Measurements from ENCODE around the gene AFAP1.
A peak's percentile ranks its signal among the peaks of the same experiment; 100 is the strongest.

The AFAP1 gene

GRCh38 chr4:7774301-7775294 is 165.1 kb downstream of the AFAP1 start:
- no peak for DNase-seq (ENCODE audit: low read depth in 1 of 2, low spot score in 1 of 2)

- DNase-seq (ENCODE audit: low read depth in 1 of 2, low spot score in 1 of 2) = no peak
Measured at GRCh38 chr4:7773401-7774180, 166.1 kb downstream of the AFAP1 start.

- no peak for DNase-seq (ENCODE audit: low read depth in 1 of 2, low spot score in 1 of 2)
Measured at GRCh38 chr4:7772711-7773385, 166.8 kb downstream of the AFAP1 start.

- no peak for DNase-seq (ENCODE audit: low read depth in 1 of 2, low spot score in 1 of 2)
Measured at GRCh38 chr4:7771541-7772507, 167.8 kb downstream of the AFAP1 start.

- DNase-seq (ENCODE audit: low read depth in 1 of 2, low spot score in 1 of 2) = peak in 1 of 2 donors; percentile 43
Measured at GRCh38 chr4:7771056-7771455, 168.6 kb downstream of the AFAP1 start.

DNA sequence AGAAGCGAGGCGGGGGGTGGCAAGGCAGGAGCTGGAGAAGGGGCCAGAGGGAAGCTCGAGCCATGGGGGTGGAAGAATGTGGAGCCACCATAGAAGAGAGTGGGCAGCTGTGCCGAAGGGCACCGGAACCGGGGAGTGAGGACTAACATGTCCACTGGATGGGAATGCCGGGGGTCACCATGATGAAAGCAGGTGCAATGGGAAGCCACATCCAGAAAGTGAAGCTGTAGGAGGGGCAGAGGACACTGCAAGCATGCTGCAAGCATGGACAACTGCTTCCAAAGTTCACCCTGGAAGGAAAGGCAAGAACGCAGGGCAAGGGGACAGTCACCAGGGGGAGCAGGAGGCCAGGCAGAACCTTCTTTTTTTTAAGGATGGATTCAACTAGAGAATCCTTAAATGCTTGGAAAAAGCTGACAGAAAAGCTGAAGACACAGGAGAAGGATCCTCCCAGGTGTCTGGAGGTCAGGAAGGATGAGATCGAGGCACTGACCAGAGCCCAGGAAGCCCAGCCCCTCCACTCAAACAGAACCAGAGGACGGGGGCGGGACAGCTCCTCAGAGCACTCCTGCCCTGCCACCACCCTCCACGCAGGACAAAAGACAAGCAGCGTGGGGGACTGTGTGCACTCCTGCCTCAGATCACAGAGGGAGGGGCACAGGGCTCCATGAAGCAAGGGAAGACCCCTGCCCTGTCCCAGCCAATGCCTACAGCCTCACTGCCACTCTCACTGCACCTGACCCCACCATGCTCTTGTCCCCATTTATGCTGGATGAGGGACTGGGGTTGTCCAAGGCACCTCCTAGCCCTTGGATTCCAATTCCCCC is 169.2 kb downstream of the AFAP1 start:
- DNase-seq (ENCODE audit: low read depth in 1 of 2, low spot score in 1 of 2) = no peak

- no peak for DNase-seq (ENCODE audit: low read depth in 1 of 2, low spot score in 1 of 2)
Measured at GRCh38 chr4:7769396-7770223, 170.1 kb downstream of the AFAP1 start.

- DNase-seq (ENCODE audit: low read depth in 1 of 2, low spot score in 1 of 2) = no peak
Measured at GRCh38 chr4:7768736-7769135, 170.9 kb downstream of the AFAP1 start.

- DNase-seq (ENCODE audit: low read depth in 1 of 2, low spot score in 1 of 2) = no peak
Measured at GRCh38 chr4:7767966-7768365, 171.7 kb downstream of the AFAP1 start.

GRCh38 chr4:7767526-7767925 is 172.1 kb downstream of the AFAP1 start:
- DNase-seq (ENCODE audit: low read depth in 1 of 2, low spot score in 1 of 2) = no peak

DNA sequence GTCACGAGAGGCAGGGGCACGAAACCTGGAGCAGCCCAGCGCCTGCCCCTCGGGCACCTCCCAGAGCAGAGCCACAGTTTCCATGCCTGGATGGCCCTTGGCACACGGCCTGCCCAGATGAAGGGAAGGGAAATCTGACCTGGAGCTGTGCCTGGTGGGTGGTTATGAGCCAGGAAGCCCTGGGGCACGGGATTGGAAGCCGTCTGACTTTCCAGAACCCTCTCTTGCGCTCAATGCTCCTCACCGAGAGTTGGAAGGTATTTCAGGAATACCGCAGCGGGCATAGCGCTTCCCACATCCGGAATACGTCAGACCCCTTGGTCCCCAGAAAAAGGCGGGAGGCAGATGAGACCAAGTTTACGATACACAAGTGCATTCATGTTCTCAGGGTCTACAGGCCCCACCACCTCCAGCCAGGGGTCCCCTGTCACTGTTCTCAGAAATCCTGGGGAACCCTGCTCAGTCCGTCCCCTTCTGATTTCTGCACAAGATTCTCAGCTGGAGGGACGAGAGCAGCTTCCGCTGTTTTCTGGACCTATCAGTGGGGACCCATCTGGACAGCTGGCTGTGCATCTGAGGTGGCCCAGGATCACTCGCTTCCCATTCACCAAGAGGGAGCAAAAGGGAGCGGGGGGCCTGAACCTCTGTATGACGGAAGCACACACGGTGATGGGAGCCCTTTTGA is 172.9 kb downstream of the AFAP1 start:
- DNase-seq (ENCODE audit: low read depth in 1 of 2, low spot score in 1 of 2) = no peak

DNA sequence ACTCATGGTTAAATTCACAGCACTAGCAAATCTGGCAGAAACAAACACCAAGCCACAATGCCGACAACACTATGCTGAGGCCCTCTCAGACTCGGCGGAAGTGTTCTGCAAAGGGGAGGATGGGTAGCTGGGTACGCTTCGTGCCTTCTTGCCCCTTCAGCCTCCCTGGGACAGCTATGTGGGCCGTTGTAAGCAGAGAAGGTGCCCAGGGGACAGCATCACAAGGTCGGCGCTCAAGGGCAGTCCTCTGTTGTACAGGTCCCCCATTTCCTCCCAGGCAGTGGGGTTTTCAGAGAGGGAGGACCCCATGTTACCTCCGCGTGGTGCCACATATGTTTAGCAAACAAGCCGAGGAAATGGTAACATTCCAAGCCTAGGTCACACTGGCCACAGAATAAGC is 173.6 kb downstream of the AFAP1 start:
- no peak for DNase-seq (ENCODE audit: low read depth in 1 of 2, low spot score in 1 of 2)

- DNase-seq (ENCODE audit: low read depth in 1 of 2, low spot score in 1 of 2) = no peak
Measured at GRCh38 chr4:7765666-7766065, 174.0 kb downstream of the AFAP1 start.

DNA sequence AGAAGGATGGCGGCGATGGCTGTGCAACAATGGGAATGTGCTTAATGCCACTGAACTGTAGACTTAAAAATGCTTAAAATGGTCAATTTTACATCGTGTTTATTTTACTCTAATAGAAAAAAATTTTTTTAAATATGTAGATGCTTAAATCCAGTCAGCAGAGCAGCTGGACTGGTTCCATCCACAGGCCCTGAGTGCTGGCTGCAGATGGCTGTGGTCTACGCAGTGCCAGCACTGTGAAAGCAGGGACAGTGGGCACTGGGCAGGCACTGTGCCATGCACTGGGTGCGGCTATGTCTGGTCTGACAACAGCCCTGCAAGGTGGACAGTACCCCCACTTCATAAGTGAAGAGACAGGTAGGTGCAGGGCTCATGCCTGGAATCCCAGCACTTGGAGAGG is 175.2 kb downstream of the AFAP1 start:
- DNase-seq (ENCODE audit: low read depth in 1 of 2, low spot score in 1 of 2) = no peak

DNA sequence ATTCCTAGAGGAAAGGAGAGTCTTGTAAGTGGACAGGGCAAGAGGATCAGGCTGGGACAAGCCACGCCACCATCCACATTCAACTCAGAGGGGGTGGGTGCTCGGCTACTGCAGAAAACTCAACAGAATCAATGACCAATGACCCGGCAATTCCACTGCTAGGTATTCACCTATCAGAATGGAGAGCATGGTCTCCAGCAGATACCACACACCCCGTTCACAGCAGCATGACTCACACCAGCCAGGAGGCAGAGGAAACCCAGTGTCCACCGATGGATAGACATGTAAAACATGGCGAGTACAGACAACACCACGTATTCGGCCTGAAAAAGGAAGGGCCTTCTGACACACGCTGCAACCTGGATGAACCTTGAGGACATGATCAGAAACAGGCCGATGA is 175.9 kb downstream of the AFAP1 start:
- no peak for DNase-seq (ENCODE audit: low read depth in 1 of 2, low spot score in 1 of 2)

DNA sequence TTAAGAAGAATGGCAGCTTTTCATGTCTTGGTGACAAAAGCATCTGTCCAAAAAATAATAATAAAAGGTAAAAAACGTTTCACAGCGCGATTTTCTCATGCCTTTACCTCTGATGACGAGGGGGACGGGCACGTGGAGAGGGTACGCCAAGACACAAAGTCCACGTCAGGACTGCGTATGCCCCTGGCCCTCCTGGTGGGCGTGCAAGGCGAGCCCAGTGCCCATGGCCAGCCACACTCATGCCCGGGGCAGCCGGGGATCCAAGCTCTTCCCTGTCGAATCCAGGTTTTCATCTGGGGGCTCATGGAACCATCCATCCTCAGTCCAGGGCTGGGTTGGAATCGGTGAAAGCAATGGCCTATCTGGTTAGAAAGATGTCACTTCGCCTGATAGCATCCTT is 176.6 kb downstream of the AFAP1 start:
- no peak for DNase-seq (ENCODE audit: low read depth in 1 of 2, low spot score in 1 of 2)

GRCh38 chr4:7762376-7763030 is 177.2 kb downstream of the AFAP1 start:
- no peak for DNase-seq (ENCODE audit: low read depth in 1 of 2, low spot score in 1 of 2)

GRCh38 chr4:7761720-7762119 is 177.9 kb downstream of the AFAP1 start:
- DNase-seq (ENCODE audit: low read depth in 1 of 2, low spot score in 1 of 2) = peak; percentile 15 to 50
